H1 (cell line): ENCODE measurements around the gene SYPL1. TPM values are rescaled to one million over a fixed set of nuclear protein-coding genes. Genes with fewer than 3 reads are reported as not detected.

ENCODE experiments used
- CTCF ChIA-PET: fragments of 300-600 bp; sonication (Branson Sonifier 250); formaldehyde crosslinking; loops from one replicate; lab custom pipeline; 2021; ENCODE audit not compliant: partially characterized antibody; lab: Charles Lee
- POLR2A ChIA-PET: fragments of 300-600 bp; sonication (Branson Sonifier 250); formaldehyde crosslinking; loops from one replicate; lab custom pipeline; 2021; ENCODE audit warnings: inconsistent platforms; ENCODE audit not compliant: partially characterized antibody; lab: Charles Lee
- DNase-seq, 2 experiments: peaks; one replicate each; pipeline versions ENCODE4 v3.0.0 to v3.0.0-alpha.2; 2010 to 2022; ENCODE audit warnings: low spot score in 2 of 2, low read depth in 1 of 2, mixed read lengths in 1 of 2
- FAIRE-seq: peaks from 2 replicates; lab custom pipeline; 2011; peaks lifted over from hg19 to GRCh38; lab: Jason Lieb, UNC
- H2AFZ ChIP-seq: 2 replicates; pipeline ENCODE4 v1.8.1; 2012; ENCODE audit warnings: low read length, inconsistent platforms
- H2AK5ac ChIP-seq: 2 replicates; pipeline ENCODE4 v1.6.1; 2013; ENCODE audit warnings: low read depth, low read length
- H2BK120ac ChIP-seq: replicated peaks from 2 replicates; pipeline ENCODE3; 2013; ENCODE audit warnings: low read depth, low read length, inconsistent platforms
- H2BK12ac ChIP-seq: 2 replicates; pipeline ENCODE4 v1.6.1; 2013; ENCODE audit warnings: low read depth, low read length
- H2BK15ac ChIP-seq: 2 replicates; pipeline ENCODE4 v1.6.1; 2013; ENCODE audit warnings: low read length
- H2BK20ac ChIP-seq: 2 replicates; pipeline ENCODE4 v1.6.1; 2013; ENCODE audit warnings: low read length
- H2BK5ac ChIP-seq: 2 replicates; pipeline ENCODE4 v1.6.1; 2013; ENCODE audit warnings: low read depth, low read length
- H3K14ac ChIP-seq: 2 replicates; pipeline ENCODE4 v1.6.1; 2013; ENCODE audit warnings: inconsistent platforms; ENCODE audit not compliant: insufficient read length
- H3K18ac ChIP-seq: 2 replicates; pipeline ENCODE4 v1.6.1; 2013; ENCODE audit warnings: low read length; ENCODE audit errors: extremely low read depth
- H3K23ac ChIP-seq: 2 replicates; pipeline ENCODE4 v1.6.1; 2013; ENCODE audit warnings: inconsistent platforms; ENCODE audit not compliant: insufficient read length
- H3K23me2 ChIP-seq: 2 replicates; pipeline ENCODE4 v1.6.1; 2013; ENCODE audit warnings: low read depth, low read length
- H3K27ac ChIP-seq: 2 replicates; pipeline ENCODE4 v1.6.1; 2011; ENCODE audit warnings: low read depth, low read length, inconsistent platforms
- H3K27me3 ChIP-seq, 4 experiments: replicated peaks in 1 of 4; 1 replicate in 1 of 4; 2 replicates in 3 of 4; pipeline versions ENCODE4 v1.6.1 to v1.8.1; 2011 to 2013; ENCODE audit warnings: low read length in 3 of 4, mild to moderate bottlenecking in 3 of 4, inconsistent platforms in 2 of 4, mixed read lengths in 2 of 4, moderate library complexity in 1 of 4; ENCODE audit not compliant: control insufficient read depth in 3 of 4, insufficient read depth in 3 of 4; ENCODE audit errors: extremely low read depth in 1 of 4
- H3K36me3 ChIP-seq, 4 experiments: 2 replicates each; pipeline versions ENCODE4 v1.6.1 to v1.8.1; 2011 to 2013; ENCODE audit warnings: mild to moderate bottlenecking in 4 of 4, low read length in 3 of 4, moderate library complexity in 2 of 4, control low read depth in 1 of 4, inconsistent platforms in 1 of 4; ENCODE audit not compliant: insufficient read depth in 4 of 4, control insufficient read depth in 2 of 4
- H3K4ac ChIP-seq: replicated peaks from 2 replicates; pipeline ENCODE3; 2013; ENCODE audit warnings: low read length, low read depth, mixed read lengths, inconsistent platforms; ENCODE audit not compliant: insufficient read length
- H3K4me1 ChIP-seq, 4 experiments: replicated peaks in 1 of 4; 1 replicate in 1 of 4; 2 replicates in 3 of 4; pipeline versions ENCODE4 v1.6.1 to v1.8.1; 2011 to 2013; ENCODE audit warnings: low read length in 3 of 4, inconsistent platforms in 2 of 4, mixed read lengths in 1 of 4; ENCODE audit not compliant: insufficient read depth in 4 of 4, control insufficient read depth in 3 of 4
- H3K4me2 ChIP-seq, 2 experiments: 2 replicates each; pipeline versions ENCODE4 v1.6.1 to v1.8.1; 2011 to 2013; ENCODE audit warnings: low read depth in 2 of 2, low read length in 2 of 2, control low read depth in 1 of 2, inconsistent platforms in 1 of 2, mild to moderate bottlenecking in 1 of 2; ENCODE audit not compliant: insufficient read depth in 1 of 2
- H3K4me3 ChIP-seq, 4 experiments: fragments of 200-600, 300-600 bp in 1 of 4; sonication (generic), shearing (Covaris generic), sonication (Bioruptor Twin) in 1 of 4; 2 replicates each; pipeline versions ENCODE4 v1.5.1 to v1.8.1; 2011 to 2016; ENCODE audit warnings: low read length in 4 of 4, low read depth in 3 of 4, control low read depth in 2 of 4, inconsistent platforms in 2 of 4, mild to moderate bottlenecking in 2 of 4, mixed read lengths in 1 of 4, moderate library complexity in 1 of 4; ENCODE audit not compliant: insufficient read depth in 2 of 4; ENCODE audit errors: extremely low read depth in 1 of 4
- H3K56ac ChIP-seq: replicated peaks from 2 replicates; pipeline ENCODE3; 2013; ENCODE audit warnings: low read depth, mild to moderate bottlenecking, mixed read lengths, low read length, inconsistent platforms; ENCODE audit not compliant: insufficient read length
- H3K79me1 ChIP-seq: 2 replicates; pipeline ENCODE4 v1.6.1; 2013; ENCODE audit warnings: low read depth, low read length, control low read depth
- H3K79me2 ChIP-seq, 2 experiments: 2 replicates each; pipeline versions ENCODE4 v1.6.1 to v1.8.1; 2012 to 2013; ENCODE audit warnings: low read length in 2 of 2, mild to moderate bottlenecking in 2 of 2, inconsistent platforms in 1 of 2; ENCODE audit not compliant: insufficient read depth in 2 of 2, control insufficient read depth in 1 of 2
- H3K9ac ChIP-seq, 4 experiments: replicated peaks in 1 of 4; 1 replicate in 1 of 4; 2 replicates in 3 of 4; pipeline versions ENCODE4 v1.6.1 to v1.8.1; 2011 to 2013; ENCODE audit warnings: low read depth in 3 of 4, low read length in 3 of 4, control low read depth in 2 of 4, mild to moderate bottlenecking in 2 of 4, moderate library complexity in 2 of 4, inconsistent platforms in 1 of 4; ENCODE audit errors: extremely low read depth in 1 of 4
- H3K9me3 ChIP-seq, 2 experiments: 2 replicates each; pipeline versions ENCODE4 v1.6.1 to v1.8.1; 2012 to 2013; ENCODE audit warnings: mild to moderate bottlenecking in 2 of 2, moderate library complexity in 2 of 2, control low read depth in 1 of 2, inconsistent platforms in 1 of 2, low read depth in 1 of 2, low read length in 1 of 2, mixed read lengths in 1 of 2; ENCODE audit not compliant: insufficient read depth in 2 of 2
- H4K20me1 ChIP-seq, 2 experiments: replicated peaks in 1 of 2; 2 replicates each; pipeline versions ENCODE3 to v1.8.1; 2011 to 2013; ENCODE audit warnings: inconsistent platforms in 2 of 2, low read length in 2 of 2, mild to moderate bottlenecking in 1 of 2; ENCODE audit not compliant: insufficient read depth in 2 of 2, control insufficient read depth in 1 of 2
- H4K5ac ChIP-seq: 2 replicates; pipeline ENCODE4 v1.6.1; 2013; ENCODE audit warnings: low read length, low read depth, mixed read lengths, inconsistent platforms; ENCODE audit not compliant: insufficient read length
- H4K8ac ChIP-seq: 2 replicates; pipeline ENCODE4 v1.8.0; 2013; ENCODE audit warnings: mild to moderate bottlenecking, moderate library complexity, low read length, inconsistent platforms; ENCODE audit not compliant: insufficient read depth; ENCODE audit errors: extremely low read depth
- H4K91ac ChIP-seq: replicated peaks from 2 replicates; pipeline ENCODE3; 2013; ENCODE audit warnings: low read length, mixed read lengths, inconsistent platforms; ENCODE audit not compliant: insufficient read length
- CBX8 ChIP-seq: fragments of 300-800, 300-1000 bp; sonication (generic); IDR thresholded peaks from 2 replicates; pipeline ENCODE4 v1.7.1; 2016; ENCODE audit warnings: low read depth, low read length, borderline replicate concordance
- RAD21 ChIP-seq, 2 experiments: IDR thresholded peaks in 1 of 2; conservative IDR thresholded peaks in 1 of 2; 2 replicates each; pipeline ENCODE4 v1.6.1; 2011; ENCODE audit warnings: low read depth in 2 of 2, low read length in 2 of 2, improper control_type of control experiment in 1 of 2, inconsistent platforms in 1 of 2, mild to moderate bottlenecking in 1 of 2, moderate library complexity in 1 of 2
- WGBS, 2 experiments: shearing (Covaris generic) in 1 of 2; methylation state at CpG; one replicate each; pipeline versions ENCODE4 v1.1.6 to v1.1.7; 2013 to 2015; ENCODE audit warnings: low lambda C conversion rate in 2 of 2, mixed read lengths in 2 of 2, inconsistent platforms in 1 of 2, low coverage in 1 of 2, missing lambda C conversion rate in 1 of 2; ENCODE audit not compliant: insufficient replicate concordance in 2 of 2, insufficient coverage in 1 of 2, insufficient read length in 1 of 2; ENCODE audit errors: extremely low coverage in 1 of 2, missing lambda C conversion rate in 1 of 2; 5-methylcytosine and 5-hydroxymethylcytosine counted together
- polyA plus RNA-seq, 7 experiments: library from polyadenylated mRNA; depleted of rRNA in 3 of 7; stranded (reverse) in 5 of 7; unstranded in 2 of 7; fragments of >200 nt in 5 of 7; fragments of 200-250 nt in 2 of 7; gene quantifications; 1 replicate in 5 of 7; 2 replicates in 1 of 7; 4 replicates in 1 of 7; pipeline versions ENCODE4 v1.2.1 to v1.2.3, GENCODE V29; 2011 to 2013; ENCODE audit warnings: missing spikeins in 2 of 7, mixed read lengths in 2 of 7
- total RNA-seq: library from RNA; stranded (reverse); fragmentation: NEBNext Ultra II Directional; extraction: Animal tissue kit (Norgen Biotek cat#: 25700); gene quantifications from 2 replicates; pipeline ENCODE4 v1.2.1, GENCODE V29; 2021

Gene SYPL1
- total and polyA plus RNA-seq, 2 of the 8 experiments (the other 6 are each of a cell fraction or from before 2014, with no cell fraction given) = 44.9 to 57.7 TPM

DNA sequence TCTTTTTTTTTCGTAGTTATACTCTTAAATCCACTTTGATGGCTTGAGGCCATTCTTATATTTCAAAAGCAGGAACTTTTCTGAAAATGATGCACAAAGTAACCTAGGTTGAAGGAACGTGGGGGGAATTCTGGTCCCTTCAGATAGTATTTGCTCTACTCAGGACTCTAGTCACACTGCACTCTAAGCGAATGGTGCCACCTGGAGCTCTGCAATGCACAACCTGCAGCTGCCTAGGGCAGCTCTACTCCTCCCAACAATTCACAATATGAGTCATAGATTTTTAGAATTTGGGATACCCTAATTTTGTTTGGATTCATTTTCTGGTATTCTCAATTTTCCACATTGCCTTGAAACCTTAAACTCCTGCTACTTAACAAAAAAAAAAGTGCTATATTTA lies 17.3 kb downstream of the SYPL1 start:
- H3K27me3 ChIP-seq = no peaks in the 10 kb centered on the region
- no peak overlapping the region for H4K8ac ChIP-seq
- no peaks in the 10 kb centered on the region for H3K23me2 ChIP-seq
- no peak overlapping the region for H2BK5ac ChIP-seq
- no peak overlapping the region for H4K5ac ChIP-seq
- no peak overlapping the region for H4K91ac ChIP-seq
- CTCF ChIA-PET = interaction anchor here (1.1 to 1.2 kb wide), 4 partner anchors 25 to 61 kb away, joined by 3 to 6 read pairs (median 4); no protein-coding TSS in a partner anchor
- no peak overlapping the region for H3K27ac ChIP-seq
- H2BK20ac ChIP-seq = no peak overlapping the region
- peaks cover 0 to 8% of the 10 kb centered on the region in 2 experiments; a peak in 2 of 4 replicates for H3K79me2 ChIP-seq
- no peak overlapping the region for H3K14ac ChIP-seq
- no peaks in the 10 kb centered on the region for H3K79me1 ChIP-seq
- H3K4me1 ChIP-seq = peaks cover 0 to 3% (median 0%) of the 10 kb centered on the region in 4 experiments; a peak in 1 of 7 replicates
- H3K4me2 ChIP-seq = no peak overlapping the region
- H2AK5ac ChIP-seq = no peak overlapping the region
- no peaks in the 10 kb centered on the region for H4K20me1 ChIP-seq
- H3K36me3 ChIP-seq = peaks cover 0 to 44% (median 1%) of the 10 kb centered on the region in 4 experiments; a peak in 4 of 8 replicates
- no peak overlapping the region for H3K4me3 ChIP-seq
- POLR2A ChIA-PET = interaction anchor here (0.7 to 1.3 kb wide), 3 partner anchors 14 to 84 kb away, joined by 3 to 4 read pairs (median 3); partner anchors contain the start of gene SYPL1
- H3K4ac ChIP-seq = no peak overlapping the region
- TF ChIP-seq RAD21 (IDR thresholded peaks at IDR 0.05 in 1 of 2, conservative IDR thresholded peaks at IDR 0.05 in 1 of 2; ENCODE audit: low read depth in 2 of 2, low read length in 2 of 2) (peak; percentile 7 to 23; a peak in 1 of 4 replicates), CBX8 (no peak)
- TF ChIP-seq, all 59 proteins: peak for 1
- H2BK15ac ChIP-seq = no peak overlapping the region
- H2AFZ ChIP-seq = no peak overlapping the region
- 96% methylated on average over 3 of the region's 3 CpGs; no CpG with 5 or more reads in 1 of the 2 experiments for WGBS, 2 experiments
- no peak for FAIRE-seq
- no peak overlapping the region for H2BK12ac ChIP-seq
- no peak for DNase-seq
- H3K9ac ChIP-seq = no peak overlapping the region
- no peak overlapping the region for H3K18ac ChIP-seq
- no peak overlapping the region for H3K23ac ChIP-seq
- H3K56ac ChIP-seq = no peak overlapping the region
- no peaks in the 10 kb centered on the region for H3K9me3 ChIP-seq
- no peak overlapping the region for H2BK120ac ChIP-seq
